Epithelial cell of esophagus (primary cell): Measurements from ENCODE around the gene DGKB.
A peak's percentile ranks its signal among the peaks of the same experiment; 100 is the strongest.

Source experiments
- DNase-seq: peaks from one replicate; pipeline ENCODE4 v3.0.0; 2010; ENCODE audit warnings: low read depth
- H3K4me3 ChIP-seq: 2 replicates; pipeline ENCODE4 v1.5.1; 2011; ENCODE audit warnings: mild to moderate bottlenecking, low read length, control low read depth
- TF ChIP-seq, protein P1 (sequence below): IDR thresholded peaks from 2 replicates; pipeline ENCODE4 v1.5.1; 2011; ENCODE audit warnings: low read depth, mild to moderate bottlenecking, low read length, control low read depth, inconsistent platforms; ENCODE audit not compliant: insufficient read depth; ENCODE audit errors: missing control alignments

Gene DGKB

DNA sequence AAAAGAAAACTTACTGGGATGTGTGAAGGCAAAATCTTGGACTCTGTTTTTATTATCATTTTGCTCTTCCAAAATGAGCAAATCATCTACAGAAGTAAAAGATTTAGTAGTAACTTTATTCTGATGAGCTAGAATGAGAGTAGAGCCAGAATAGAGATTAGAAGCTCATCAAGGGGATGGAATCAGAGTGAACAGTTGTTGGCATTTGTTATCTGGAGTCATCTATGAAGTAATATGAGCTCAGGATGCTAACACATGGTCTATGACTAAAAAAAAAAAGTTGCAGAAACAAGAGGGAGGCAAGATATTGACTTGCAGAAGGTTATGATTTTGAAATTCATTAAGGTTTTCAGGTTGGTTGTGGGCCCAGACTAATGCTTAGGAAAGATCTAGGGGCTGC, 504.0 kb downstream of the DGKB start:
- TF ChIP-seq, protein P1, sequence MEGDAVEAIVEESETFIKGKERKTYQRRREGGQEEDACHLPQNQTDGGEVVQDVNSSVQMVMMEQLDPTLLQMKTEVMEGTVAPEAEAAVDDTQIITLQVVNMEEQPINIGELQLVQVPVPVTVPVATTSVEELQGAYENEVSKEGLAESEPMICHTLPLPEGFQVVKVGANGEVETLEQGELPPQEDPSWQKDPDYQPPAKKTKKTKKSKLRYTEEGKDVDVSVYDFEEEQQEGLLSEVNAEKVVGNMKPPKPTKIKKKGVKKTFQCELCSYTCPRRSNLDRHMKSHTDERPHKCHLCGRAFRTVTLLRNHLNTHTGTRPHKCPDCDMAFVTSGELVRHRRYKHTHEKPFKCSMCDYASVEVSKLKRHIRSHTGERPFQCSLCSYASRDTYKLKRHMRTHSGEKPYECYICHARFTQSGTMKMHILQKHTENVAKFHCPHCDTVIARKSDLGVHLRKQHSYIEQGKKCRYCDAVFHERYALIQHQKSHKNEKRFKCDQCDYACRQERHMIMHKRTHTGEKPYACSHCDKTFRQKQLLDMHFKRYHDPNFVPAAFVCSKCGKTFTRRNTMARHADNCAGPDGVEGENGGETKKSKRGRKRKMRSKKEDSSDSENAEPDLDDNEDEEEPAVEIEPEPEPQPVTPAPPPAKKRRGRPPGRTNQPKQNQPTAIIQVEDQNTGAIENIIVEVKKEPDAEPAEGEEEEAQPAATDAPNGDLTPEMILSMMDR = no peak
- no peak overlapping the region for H3K4me3 ChIP-seq
- no peak for DNase-seq

DNA sequence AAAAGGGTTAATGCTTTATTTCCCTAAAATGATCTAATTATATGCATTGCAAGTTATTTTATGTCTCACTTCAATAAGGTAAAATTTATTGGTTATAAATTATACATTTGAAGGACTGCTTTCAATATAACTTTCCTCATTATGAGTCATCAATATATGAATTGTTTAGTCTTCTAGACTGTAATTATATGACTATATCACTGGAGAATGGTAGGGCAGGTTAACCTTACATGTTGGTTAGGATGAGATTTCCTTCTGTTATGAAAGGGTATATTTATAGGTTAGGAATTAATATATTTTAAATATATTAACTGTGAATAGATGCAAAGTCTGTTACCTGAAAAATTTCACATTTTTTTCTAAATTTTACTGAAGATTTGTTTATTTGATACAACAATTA, 506.7 kb downstream of the DGKB start:
- DNase-seq = peak; percentile 27
- TF ChIP-seq, protein P1 = no peak
- no peak overlapping the region for H3K4me3 ChIP-seq

DNA sequence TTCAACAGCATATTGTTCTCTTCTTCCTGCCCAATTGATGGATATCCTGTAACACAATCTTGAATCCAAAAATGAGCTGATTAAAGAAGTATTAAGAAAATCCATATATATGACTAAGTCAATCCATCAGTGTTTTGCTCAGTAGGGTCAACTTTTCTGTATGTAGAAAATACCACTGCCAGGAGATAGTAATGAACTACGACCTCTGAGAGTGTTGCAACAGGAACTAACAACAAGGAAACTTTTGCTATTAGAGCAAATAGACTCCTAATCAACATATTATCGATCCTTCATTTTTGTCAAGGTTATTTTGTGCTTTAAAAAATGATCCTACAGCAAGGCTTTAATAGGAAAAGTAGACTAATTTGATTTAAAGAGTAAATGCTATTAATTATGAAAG, 507.8 kb downstream of the DGKB start:
- TF ChIP-seq, protein P1 = no peak
- no peak for DNase-seq

DNA sequence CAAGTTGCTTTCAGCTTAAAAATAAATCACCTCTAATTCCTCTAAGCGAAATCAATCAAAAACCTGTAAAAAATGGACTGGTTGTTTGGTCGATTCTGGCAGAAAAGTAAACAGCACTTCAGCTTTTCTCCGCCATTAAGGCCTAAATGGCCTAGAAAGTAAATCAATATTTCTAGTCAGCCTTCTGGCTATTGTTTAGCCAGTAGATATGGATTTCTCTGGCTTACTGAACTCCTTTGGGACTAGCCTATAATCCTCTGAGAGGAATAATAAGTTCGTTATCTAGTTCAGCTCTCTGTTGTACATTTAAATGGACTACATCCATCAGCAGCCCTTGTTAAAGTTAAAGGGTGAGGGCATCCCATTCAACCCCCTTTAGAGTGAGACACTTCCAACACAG, 513.0 kb downstream of the DGKB start:
- DNase-seq = no peak
- H3K4me3 ChIP-seq = no peak overlapping the region
- TF ChIP-seq, protein P1 = no peak

More for the DNA sequence above, 507.8 kb downstream of the DGKB start:
- no peak overlapping the region for H3K4me3 ChIP-seq

DNA sequence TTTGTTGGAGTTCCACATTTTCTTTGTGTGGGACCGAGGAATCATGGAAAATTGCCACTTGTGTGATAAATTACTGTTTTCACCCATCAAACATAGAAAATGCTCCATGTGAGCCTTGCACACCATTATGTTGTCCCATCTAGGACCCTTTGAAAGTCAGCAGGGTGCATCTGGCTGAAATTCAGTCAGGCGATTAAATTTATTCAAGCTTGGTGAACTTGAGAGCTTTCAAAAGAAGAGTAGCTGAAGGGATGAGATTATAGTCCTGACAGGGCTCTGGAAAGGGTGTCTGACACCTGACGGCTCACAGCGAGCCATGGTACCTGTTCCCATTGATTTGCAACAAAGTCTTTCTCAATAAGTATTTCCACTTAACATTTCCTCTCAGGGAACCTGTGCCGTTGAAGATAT, 513.4 kb downstream of the DGKB start:
- no peak overlapping the region for H3K4me3 ChIP-seq
- no peak for DNase-seq
- TF ChIP-seq, protein P1 = no peak

DNA sequence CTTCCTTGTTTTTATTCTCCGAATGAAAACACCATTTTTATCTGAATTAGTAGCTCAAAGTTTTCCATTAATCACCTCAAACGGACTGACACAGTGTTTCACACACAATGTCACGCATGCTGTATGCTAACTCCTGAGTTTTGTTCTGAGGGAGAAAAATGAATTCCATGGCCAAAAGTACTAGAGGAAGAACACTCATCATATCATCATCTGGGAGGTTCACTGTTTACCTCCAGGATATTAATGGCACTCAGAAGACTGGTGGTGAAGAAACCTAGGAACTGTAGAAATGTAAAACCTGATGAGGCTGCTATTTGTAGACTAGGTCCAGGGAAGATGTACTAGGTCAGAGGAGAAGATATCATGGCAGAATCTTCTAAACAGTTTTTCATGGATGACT, 517.5 kb downstream of the DGKB start:
- TF ChIP-seq, protein P1 = no peak
- peak; percentile 40 for DNase-seq
- no peak overlapping the region for H3K4me3 ChIP-seq

DNA sequence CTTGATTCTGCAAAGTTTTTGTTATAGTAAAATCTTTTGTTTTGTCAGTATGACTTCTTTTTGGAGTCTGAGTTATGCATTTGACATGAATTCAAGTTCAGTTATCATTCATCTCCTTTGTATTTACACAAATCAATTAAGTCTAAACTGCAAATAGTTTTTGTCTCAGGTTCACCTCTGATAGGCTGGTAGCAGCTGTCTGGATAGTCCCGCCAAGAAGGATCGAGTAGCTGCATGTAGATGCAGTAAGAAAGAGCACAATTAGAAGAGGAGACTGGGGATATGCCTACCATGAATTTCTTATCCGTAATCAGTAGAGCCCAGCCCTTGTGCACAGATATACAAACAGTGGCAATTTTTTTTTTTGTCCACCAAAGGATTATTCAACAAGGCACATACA, 520.6 kb downstream of the DGKB start:
- TF ChIP-seq, protein P1 = no peak
- H3K4me3 ChIP-seq = no peak overlapping the region
- no peak for DNase-seq
